MM.1S (cell line): ENCODE measurements around the gene MAPK7.

Experiments
- DNase-seq: peaks from one replicate; pipeline ENCODE4 v3.0.0-alpha.2; 2015
- H2AFZ ChIP-seq: fragments of 300-600 bp; sonication (generic); 2 replicates; pipeline ENCODE4 v1.6.0; 2016; ENCODE audit warnings: antibody characterized with exemption, low read length
- H3F3A ChIP-seq: fragments of 300-600 bp; sonication (generic); 2 replicates; pipeline ENCODE4 v1.6.1; 2016; ENCODE audit warnings: mild to moderate bottlenecking, antibody characterized with exemption, low read length, moderate library complexity, mixed read lengths; ENCODE audit not compliant: insufficient read depth
- H3K27ac ChIP-seq: fragments of 300-600 bp; sonication (generic); 2 replicates; pipeline ENCODE4 v1.5.1; 2016; ENCODE audit warnings: mild to moderate bottlenecking, low read length
- H3K27me3 ChIP-seq: fragments of 300-600 bp; sonication (generic); replicated peaks from 2 replicates; pipeline ENCODE4 v1.6.0; 2016; ENCODE audit warnings: low read length; ENCODE audit not compliant: insufficient read depth
- H3K36me3 ChIP-seq: fragments of 300-600 bp; sonication (generic); replicated peaks from 2 replicates; pipeline ENCODE4 v1.6.1; 2016; ENCODE audit warnings: mild to moderate bottlenecking, low read length, mixed read lengths; ENCODE audit not compliant: insufficient read depth
- H3K4me1 ChIP-seq: fragments of 300-600 bp; sonication (generic); 2 replicates; pipeline ENCODE4 v1.6.1; 2016; ENCODE audit warnings: low read length, mixed read lengths
- H3K4me2 ChIP-seq: fragments of 300-600 bp; sonication (generic); 2 replicates; pipeline ENCODE4 v1.6.0; 2016; ENCODE audit warnings: low read depth, low read length
- H3K4me3 ChIP-seq: fragments of 300-600 bp; sonication (generic); 2 replicates; pipeline ENCODE4 v1.5.1; 2016; ENCODE audit warnings: low read length, mixed read lengths
- H3K79me2 ChIP-seq: fragments of 300-600 bp; sonication (generic); 2 replicates; pipeline ENCODE4 v1.6.1; 2016; ENCODE audit warnings: mixed run types, low read length, mixed read lengths
- H3K9ac ChIP-seq: fragments of 300-600 bp; sonication (generic); 2 replicates; pipeline ENCODE4 v1.6.1; 2016; ENCODE audit warnings: low read length, mixed read lengths
- H3K9me2 ChIP-seq: fragments of 300-600 bp; sonication (generic); replicated peaks from 2 replicates; pipeline ENCODE4 v1.6.1; 2016; ENCODE audit warnings: mild to moderate bottlenecking, low read length, mixed read lengths; ENCODE audit not compliant: insufficient read depth
- H3K9me3 ChIP-seq: fragments of 300-600 bp; sonication (generic); replicated peaks from 2 replicates; pipeline ENCODE4 v1.6.1; 2016; ENCODE audit warnings: mild to moderate bottlenecking, low read length, mixed read lengths; ENCODE audit not compliant: insufficient read depth
- H4K20me1 ChIP-seq: fragments of 300-600 bp; sonication (generic); 2 replicates; pipeline ENCODE4 v1.6.1; 2016; ENCODE audit warnings: mild to moderate bottlenecking, low read length, moderate library complexity, mixed read lengths; ENCODE audit not compliant: insufficient read depth
- EZH2 ChIP-seq: fragments of 300-600 bp; sonication (generic); optimal IDR thresholded peaks from 2 replicates; pipeline ENCODE3; 2017; ENCODE audit warnings: low read depth, mild to moderate bottlenecking, antibody characterized with exemption, low read length, mixed read lengths
- EZH2phosphoT487 ChIP-seq: fragments of 300-600 bp; sonication (generic); IDR thresholded peaks from 2 replicates; pipeline ENCODE4 v1.6.1; 2018; ENCODE audit warnings: antibody characterized with exemption, low read length
- TF ChIP-seq, protein P1 (sequence below): fragments of 300-600 bp; sonication (generic); IDR thresholded peaks from 2 replicates; pipeline ENCODE4 v1.5.1; 2016; ENCODE audit warnings: antibody characterized with exemption, low read length, mixed read lengths

Gene MAPK7

GRCh38 chr17:19405114-19405513 is 26.8 kb downstream of the MAPK7 start:
- TF ChIP-seq, protein P1, sequence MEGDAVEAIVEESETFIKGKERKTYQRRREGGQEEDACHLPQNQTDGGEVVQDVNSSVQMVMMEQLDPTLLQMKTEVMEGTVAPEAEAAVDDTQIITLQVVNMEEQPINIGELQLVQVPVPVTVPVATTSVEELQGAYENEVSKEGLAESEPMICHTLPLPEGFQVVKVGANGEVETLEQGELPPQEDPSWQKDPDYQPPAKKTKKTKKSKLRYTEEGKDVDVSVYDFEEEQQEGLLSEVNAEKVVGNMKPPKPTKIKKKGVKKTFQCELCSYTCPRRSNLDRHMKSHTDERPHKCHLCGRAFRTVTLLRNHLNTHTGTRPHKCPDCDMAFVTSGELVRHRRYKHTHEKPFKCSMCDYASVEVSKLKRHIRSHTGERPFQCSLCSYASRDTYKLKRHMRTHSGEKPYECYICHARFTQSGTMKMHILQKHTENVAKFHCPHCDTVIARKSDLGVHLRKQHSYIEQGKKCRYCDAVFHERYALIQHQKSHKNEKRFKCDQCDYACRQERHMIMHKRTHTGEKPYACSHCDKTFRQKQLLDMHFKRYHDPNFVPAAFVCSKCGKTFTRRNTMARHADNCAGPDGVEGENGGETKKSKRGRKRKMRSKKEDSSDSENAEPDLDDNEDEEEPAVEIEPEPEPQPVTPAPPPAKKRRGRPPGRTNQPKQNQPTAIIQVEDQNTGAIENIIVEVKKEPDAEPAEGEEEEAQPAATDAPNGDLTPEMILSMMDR = no peak
- TF ChIP-seq EZH2phosphoT487 (no peak), EZH2 (no peak)
- Histone ChIP-seq H3K27me3 (no peaks in the 10 kb centered on the region), H3K79me2 (no peaks in the 10 kb centered on the region), H4K20me1 (no peaks in the 10 kb centered on the region), H3F3A (no peaks in the 10 kb centered on the region), H2AFZ (no peak overlapping the region), H3K27ac (no peak overlapping the region), H3K4me3 (no peak overlapping the region), H3K9ac (no peak overlapping the region), H3K9me2 (no peaks in the 10 kb centered on the region), H3K4me2 (no peak overlapping the region), H3K36me3 (no peaks in the 10 kb centered on the region), H3K4me1 (no peaks in the 10 kb centered on the region), H3K9me3 (no peaks in the 10 kb centered on the region)
- no peak for DNase-seq

DNA sequence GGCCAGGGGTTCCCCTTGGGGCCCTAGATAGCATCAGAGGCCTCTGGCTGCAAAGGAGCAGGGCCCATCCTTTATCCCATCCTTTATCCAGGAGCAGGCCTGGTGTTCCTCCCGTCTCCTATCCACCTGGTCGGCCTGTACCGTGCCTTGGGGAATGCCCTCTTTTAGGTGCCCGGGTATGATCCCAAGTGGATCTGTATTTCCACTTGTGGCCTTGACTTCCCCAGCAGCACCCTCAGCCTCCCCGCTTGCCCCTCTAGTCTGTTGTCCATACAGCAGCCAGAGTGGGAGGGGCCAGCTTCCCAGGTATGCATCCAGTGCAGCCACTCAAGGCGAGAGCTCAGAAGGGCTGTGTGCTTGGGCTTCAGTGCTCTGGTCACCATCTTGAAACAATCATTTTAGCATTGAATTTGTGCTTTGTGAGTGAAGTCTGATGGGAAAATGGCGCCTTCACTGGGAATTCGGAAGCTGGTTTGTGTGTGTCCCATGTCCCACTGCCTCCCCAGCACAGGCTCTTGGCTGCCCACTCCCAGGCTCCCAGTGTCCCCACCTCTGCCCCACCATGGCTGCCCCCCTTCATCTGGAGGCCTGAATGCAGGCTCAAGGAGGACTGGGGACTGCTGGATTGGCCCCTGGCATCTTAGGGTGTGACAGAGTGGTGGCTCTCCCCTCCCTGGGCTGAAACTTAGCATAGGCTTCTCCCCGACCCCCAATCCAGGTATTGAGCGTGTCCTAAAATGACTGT is 29.5 kb downstream of the MAPK7 start:
- H3K9ac ChIP-seq = no peak overlapping the region
- no peaks in the 10 kb centered on the region for H3K4me1 ChIP-seq
- H2AFZ ChIP-seq = no peak overlapping the region
- H3F3A ChIP-seq = no peaks in the 10 kb centered on the region
- no peaks in the 10 kb centered on the region for H3K79me2 ChIP-seq
- no peaks in the 10 kb centered on the region for H3K9me2 ChIP-seq
- no peak for DNase-seq
- H3K36me3 ChIP-seq = no peaks in the 10 kb centered on the region
- TF ChIP-seq EZH2phosphoT487 (no peak), EZH2 (no peak)
- TF ChIP-seq, protein P1 = no peak
- no peak overlapping the region for H3K4me2 ChIP-seq
- H3K9me3 ChIP-seq = no peaks in the 10 kb centered on the region
- no peaks in the 10 kb centered on the region for H3K27me3 ChIP-seq
- no peak overlapping the region for H3K4me3 ChIP-seq
- H3K27ac ChIP-seq = no peak overlapping the region
- H4K20me1 ChIP-seq = no peaks in the 10 kb centered on the region

GRCh38 chr17:19408346-19408710 is 30.0 kb downstream of the MAPK7 start:
- no peak overlapping the region for H3K9ac ChIP-seq
- H3K79me2 ChIP-seq = no peaks in the 10 kb centered on the region
- H3K4me3 ChIP-seq = no peak overlapping the region
- H4K20me1 ChIP-seq = no peaks in the 10 kb centered on the region
- no peak overlapping the region for H3K4me2 ChIP-seq
- DNase-seq = no peak
- TF ChIP-seq EZH2 (no peak), EZH2phosphoT487 (no peak)
- TF ChIP-seq, protein P1 = no peak
- H3K27ac ChIP-seq = no peak overlapping the region
- H3K36me3 ChIP-seq = no peaks in the 10 kb centered on the region
- no peaks in the 10 kb centered on the region for H3K4me1 ChIP-seq
- H3K27me3 ChIP-seq = no peaks in the 10 kb centered on the region
- no peaks in the 10 kb centered on the region for H3F3A ChIP-seq
- H2AFZ ChIP-seq = no peak overlapping the region
- H3K9me2 ChIP-seq = no peaks in the 10 kb centered on the region
- no peaks in the 10 kb centered on the region for H3K9me3 ChIP-seq
